ENCODE data around the gene PLEKHA6.

PLEKHA6 gene

DNA sequence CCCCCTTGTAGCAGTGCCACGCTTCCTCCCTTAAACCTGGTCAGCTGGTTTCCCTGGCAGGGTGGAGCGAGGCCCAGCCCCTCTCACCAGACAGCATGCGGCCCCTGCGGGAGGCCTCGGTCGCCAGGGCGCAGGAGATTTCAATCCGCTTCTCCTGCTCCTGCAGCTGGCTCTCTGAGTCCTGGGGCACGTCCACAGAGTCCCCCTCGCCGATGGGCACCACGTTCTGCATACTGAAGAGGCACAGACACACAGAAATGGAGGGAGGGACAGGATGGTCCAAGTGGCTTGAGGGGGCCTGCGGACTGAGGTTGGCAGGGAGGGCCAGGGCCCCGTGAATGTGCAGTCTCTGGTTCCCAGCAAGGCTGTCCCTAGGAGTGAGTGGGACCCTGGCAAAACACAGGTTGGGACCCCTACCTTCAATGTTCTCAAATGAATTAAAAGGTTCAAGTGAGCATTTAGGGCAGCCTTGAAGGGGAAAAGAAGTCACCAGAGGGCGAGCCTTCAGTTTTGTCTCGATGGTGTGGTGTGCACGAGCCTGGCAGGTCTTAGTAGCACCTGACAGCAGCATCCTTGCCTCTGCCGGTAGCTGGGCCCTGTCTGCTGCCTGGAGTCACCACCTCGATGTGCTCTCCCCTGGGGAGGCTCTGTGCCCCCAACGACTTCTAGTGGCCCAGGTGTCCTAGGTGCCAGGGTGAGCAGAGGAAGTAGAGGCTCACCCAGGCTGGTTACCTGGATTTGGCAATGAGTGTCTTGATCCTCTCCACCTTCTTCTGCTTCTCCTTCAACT, 131.5 kb downstream of the PLEKHA6 start:
- DNase-seq, result no peak

DNA sequence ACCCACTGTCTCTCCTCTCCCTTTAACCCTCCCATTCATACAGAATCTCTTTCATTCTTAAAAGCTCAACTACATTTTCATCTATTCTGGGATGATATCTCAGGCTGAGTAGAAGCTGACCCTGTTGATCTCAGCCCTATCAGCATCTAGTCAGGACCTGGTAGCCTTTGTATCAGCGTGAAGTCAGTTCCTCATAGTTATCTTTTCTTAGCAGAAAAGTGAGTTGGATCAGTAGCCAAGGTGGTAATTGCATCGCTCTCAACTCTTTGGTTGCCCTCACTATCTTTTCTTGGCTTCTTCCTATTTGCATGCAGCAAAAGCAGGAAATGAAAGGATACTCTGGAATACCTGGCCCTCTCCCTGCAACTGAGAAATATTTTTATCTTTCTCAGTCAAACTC, 132.4 kb downstream of the PLEKHA6 start:
- DNase-seq, result no peak

DNA sequence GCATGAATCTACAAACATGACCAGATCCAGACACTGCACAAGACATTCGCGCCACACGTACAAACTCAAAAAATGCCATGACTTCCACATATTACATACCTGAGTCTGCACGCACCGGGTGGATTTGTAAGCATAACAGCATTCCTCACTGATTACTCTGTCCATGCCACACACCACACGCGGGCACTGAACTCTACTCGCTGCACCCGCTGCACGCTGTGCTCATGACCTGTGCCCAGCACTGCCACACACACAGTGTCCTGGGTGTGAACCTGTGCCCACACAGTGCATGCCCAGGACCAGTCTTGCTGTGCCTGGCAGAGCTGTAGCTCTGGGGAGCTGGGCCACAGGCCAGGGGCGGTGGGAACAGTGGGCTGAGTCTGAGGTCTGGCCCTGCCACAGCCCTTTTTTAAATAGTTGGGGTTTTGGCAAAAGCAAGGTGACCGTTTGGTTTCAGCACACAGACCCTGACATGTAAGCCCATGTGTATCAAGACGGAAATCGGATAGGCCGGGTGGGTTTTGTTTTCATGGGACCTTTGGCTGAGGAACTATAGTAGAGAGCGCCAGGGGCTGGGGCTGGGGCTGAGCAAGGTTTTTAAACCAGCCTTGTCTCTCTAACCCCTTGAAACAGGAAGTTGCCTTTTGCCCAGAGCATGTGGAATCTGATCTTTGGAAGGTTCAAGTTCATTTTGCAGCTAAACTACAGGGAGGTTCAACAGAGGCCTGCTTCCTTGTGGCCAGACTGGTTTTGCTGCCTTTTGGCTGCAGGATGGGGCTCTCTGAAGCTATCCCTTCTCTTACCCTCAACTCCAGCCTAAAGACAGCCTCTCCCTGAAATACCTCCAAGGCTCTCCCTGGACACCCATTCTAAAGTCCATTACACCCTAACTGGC, 133.6 kb downstream of the PLEKHA6 start:
- no peak for DNase-seq

DNA sequence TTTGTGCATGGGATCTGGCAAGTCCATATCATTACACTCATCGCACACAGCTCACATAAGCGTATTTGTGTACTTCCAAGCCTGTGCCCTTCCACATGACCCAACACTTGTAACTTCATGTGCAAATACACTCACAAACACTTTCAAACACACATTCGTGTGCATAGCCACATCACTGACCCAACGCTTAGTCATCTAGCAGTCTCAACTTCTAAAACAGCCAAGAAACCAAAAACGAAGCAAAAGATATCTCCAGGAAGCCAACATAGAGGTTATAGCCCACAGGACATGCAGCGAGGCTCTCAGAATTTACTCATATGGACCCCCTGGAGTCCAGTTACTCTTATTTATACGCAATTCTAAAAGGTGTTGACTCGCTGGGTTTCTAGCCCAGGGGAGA, 135.1 kb downstream of the PLEKHA6 start:
- DNase-seq, result no peak

DNA sequence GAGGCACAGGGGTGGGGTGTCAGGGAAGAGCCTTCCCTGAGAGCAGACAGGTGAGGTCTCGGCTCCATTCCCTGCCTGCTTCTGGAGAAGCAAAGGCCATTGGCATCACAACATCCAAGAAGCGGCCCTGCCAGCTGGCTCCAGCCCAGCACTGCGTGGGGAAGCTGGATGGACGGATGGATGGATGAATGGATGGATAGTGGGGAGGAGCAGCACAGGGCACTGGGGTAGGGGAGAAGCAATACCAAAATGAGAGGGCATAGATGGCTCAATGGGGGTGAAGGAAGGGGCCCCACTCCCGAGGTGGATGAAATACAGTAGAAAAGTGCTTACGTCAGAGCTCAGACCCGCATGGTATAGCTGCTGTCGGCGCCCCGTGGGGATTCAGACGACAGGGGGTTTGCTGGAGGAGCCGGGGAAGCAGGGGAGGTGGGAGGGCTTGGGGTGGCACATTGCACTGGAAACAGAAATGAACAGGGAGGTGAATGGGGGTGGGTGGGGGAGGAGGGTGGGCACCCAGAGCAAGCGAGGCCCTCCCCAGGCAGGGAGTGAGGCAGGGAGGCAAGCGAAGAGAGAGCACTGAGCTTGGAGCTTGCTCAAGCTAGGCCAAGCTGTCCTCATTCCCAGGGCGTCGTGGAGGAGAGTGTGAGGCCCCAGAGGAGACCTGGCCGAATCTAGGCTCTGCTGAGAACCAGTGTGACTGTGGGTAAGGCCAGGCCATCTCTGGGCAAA, 136.4 kb downstream of the PLEKHA6 start:
- no peak for DNase-seq

DNA sequence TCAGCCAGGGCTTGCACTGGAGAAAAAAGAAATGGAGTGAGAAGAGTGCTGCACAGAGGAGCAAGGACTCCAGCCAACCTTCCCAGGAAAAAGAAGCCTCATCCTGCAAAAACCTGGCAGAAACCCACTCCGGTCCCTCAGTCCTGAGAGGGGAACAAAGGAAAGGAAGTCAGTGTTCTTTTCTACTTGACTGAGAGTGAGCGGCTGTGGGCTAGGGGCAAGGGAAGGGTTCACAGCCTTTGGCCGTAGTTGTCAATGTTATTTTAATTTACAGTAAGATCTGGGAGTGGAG, 137.0 kb downstream of the PLEKHA6 start:
- no peak for DNase-seq

DNA sequence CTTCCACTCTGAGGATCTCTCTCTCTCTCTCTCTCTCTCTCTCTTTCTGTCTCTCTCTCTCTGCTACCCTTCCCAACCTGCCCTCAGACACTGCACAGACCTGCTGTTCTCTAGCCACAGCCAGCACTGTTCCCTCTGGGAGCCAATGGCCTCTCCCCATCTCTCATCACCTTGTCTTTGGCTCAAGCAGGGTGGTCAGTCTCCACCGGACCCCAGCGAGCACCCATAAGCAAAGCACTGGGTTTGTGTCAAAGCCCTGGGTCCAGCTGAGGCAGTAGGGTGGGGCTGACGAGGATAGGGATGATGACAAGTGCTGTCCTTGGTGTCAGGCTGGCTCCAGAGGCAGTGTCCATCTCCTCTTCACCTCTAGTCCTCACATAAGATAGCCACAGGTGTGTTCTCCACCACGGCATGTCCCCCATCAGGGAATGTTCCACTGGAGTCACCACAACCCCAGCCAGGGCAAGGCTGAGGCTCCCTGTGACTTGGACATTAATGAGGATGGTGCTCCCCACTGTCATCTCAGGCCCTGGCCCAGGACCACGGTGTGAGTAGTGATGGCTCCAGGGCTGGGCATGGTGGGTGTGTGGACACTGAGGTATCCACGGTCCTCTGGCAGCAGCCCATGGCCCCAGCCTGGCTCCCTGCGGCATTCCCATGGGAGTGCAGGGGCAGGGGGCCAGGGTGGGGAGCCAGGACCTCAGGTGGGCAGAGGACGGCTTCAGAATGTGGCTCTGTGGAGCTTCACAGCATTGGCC, 137.5 kb downstream of the PLEKHA6 start:
- DNase-seq, result no peak

DNA sequence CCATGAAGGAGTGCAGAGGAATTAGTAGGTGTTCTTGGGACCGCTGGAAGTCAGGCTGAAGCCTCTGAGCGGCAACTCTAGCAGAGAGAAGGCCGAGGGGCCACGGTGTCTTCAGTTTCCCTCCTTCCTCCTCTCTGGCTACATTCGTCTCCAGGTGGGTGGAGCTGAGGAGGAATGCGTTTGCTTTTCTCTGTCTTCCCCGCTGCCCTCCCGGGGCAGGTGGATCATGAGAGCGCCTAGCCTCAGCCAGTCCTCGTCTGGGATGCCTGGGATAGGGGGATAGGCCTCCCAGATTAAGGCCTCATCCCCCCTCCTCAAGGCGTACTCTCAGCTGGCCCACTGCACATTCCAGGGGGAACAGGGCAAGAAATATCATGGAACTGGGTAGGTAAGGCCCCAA, 138.5 kb downstream of the PLEKHA6 start:
- no peak for DNase-seq

DNA sequence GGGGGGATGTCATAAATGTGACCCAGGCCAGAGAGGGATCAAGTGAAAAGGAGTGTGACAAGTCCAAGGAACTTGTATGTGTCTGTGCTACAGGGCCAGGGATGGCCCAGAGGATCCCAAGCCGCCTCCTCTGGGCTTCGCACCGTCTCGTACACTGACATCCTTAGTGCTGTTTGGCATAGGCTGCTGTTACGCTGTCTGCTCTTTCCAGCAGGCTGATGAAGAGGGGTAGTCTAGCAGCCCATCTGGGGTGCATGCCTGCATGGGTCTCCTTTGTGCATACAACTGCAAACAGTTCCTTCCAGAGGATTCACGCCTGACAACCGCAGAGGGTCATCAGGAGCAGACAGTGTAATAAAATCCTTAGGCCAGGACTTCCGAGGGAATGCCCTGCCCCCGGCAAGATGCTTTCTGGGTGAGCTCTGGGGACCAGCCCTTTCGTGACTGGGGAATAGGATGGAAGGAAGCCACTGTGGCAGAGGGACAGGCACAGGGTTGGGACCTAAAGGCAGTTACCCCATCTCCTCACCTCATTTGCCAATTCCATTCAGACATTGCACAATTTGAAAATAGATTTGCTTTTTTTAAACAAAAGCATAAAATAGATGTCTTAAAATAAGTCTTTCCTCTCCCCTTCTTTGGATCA, 139.6 kb downstream of the PLEKHA6 start:
- no peak for DNase-seq

DNA sequence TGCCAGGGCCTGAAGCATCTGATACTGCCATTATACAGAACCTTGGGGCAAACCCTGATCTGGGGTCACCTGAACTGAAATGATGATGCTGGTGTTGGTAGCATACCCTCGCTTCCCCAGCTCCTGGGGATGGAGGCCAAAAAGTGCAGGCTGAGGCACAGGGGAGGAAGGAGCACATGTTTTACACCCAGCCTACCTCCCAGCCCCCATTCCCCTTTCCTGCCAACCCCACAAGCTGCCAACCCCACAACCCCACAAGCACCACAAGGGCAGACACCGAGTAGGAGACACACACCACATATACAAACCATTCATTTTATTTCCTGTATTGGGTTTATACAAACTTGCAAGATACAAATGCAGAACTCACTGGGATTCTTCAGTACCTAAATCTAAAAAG, 141.2 kb downstream of the PLEKHA6 start:
- no peak for DNase-seq

DNA sequence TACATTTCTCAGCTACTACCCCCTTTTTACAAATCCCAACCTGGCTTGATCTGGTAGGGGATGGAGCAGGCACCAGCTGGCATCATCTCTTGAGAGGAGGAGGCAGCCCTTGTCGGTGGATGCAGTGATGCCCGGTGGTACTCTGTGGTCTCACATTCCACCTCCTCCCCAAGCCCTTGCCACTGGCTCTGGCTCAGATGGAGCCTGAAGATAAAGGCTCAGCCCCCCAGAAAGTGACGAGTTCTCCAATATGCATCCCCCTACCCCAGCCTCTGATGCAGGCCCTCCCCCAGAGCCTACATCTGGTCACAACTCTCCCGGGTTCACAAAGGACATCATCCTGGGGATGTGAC, 142.1 kb downstream of the PLEKHA6 start:
- no peak for DNase-seq

DNA sequence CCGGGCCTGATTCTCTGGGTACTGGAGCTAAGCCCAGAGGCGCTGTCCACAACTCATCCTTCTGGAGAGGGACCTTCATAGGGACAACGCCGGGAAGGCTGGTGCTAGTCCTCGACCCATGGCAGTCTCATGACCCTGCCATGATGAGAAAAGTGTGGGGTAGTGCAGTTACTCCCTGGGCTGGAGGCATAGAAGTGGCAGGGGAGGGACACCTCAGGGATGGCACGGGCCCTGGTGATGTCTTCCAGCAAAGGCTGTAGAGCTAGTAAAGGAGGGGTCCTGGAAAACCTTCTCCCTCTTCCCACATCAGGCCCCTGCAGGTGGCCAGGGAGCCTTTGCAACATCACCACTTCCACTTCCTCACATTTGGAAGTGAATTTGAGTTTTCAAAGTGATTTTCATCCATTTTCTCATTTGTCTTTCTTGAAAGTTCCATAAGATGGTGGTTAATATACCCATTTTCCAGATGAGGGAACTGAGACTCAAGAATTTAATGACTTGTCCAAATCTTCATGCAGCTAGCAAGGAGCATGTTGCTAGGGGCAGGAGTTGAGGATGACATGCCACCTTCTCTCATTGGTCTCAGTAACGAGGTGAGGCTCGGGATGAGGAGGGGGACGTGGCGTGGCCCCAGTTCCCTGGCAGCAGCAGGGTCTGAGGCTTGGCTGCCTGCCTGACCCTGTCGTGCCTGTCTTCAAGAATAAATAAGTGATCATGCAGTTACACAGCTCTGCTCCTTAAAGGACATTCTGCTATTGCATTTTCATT, 142.7 kb downstream of the PLEKHA6 start:
- no peak for DNase-seq

DNA sequence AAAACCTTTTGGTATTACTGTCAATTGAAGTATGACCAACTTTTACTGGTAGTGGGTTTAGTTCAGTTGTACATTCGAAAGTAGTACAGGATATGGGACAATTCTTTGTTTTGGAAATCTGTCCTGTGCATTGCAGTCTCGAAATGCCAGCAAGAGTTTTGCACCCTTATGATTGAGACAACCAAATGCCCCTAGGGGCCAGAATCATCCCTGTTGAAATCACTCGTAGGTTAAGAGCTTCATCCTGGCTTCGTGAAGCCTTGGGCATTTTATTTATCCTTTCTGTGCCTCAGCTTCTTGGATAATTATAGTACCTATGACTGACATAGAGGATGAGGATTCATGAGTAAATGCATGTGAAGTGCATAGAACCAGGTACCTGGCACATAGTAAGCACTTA, 143.5 kb downstream of the PLEKHA6 start:
- DNase-seq, result no peak

DNA sequence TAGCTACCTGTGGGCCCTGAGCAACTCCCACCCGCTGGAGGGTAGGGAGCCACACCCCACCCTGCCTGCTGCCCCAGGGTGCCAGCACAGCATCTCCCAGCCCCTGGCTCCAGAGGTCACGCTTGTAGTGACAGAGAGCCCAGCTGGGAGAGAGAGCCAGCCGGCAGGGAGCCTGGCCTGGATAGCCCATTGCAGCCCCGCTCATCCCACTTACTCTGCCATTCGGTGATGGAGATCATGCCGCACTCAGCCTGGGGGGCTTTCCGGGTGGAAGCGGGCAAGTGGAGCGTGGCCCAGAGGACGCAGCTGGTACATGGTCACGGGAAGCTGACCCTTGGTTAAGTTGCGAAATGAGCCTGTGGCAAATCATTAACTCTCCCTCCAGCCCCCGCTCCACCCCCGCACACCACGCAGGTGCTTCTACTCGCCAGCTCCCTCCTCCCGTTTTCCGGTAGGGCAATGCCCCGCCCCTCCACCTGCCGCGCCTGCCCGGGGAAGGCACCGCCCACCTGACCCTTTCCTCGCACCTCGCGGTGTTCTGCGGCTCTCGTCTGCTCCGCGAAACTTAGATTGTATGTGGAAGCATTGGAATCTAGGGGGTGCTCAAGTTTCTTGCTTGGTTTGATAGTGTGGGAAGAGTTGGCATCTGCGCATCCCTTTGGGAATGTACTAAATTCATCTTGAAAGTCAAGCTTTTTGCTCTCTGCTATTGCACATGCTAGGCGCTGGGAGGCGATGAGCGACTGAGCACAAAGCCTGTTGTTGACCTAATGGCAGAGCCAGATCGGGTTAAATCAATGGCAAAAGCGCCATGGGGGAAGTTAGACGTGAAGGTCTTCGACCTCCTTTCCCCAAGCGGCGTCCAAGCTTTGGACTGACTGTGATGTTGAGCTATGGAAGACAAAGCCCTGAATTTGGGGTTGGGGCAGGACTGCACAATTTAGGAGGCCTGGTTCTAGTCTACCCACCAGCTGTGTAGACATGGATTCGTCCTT, 145.8 kb downstream of the PLEKHA6 start, which contains the start of gene GOLT1A:
Gene GOLT1A (minus strand): TSS at position 321 of the 995 bp plus-strand sequence. CDS start 82 bp downstream, at position 239.
- no peak for DNase-seq

DNA sequence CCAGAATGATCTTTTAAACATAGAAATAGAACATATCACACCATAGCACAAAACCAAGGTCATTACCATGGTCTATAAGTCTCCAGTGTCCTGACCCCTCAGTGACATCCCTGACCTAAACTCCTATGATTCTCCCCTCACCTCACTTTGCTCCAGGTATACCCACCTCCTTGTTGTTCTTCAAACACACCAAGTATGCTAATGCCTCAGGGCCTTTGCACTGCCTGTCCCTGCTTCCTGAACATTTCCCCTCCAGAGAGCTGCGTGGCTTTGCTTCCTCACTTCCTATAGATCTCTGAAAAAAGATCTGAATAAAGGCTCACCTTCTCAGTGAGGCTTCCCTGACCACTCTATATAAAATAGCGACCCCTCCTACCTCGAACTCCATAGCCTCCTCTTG, 147.0 kb downstream of the PLEKHA6 start:
- no peak for DNase-seq

DNA sequence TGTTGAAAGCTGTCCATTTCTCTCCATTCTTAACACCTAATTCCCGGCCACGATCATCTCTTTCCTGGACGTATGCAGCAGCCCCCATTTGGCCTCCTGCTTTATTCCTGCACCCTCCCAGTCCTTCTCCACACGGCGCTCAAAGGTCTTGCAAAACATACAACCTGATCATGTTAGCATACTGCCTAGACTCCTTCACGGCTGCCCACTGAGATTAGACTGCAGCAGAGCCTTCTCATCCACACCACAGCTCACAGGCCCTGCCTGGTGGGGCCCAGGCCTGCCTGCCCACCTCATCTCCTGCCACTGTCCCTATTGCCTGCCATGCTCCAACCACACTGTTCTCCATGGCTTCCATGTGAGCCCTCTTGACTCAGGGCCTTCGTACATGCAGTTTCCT, 148.7 kb downstream of the PLEKHA6 start:
- no peak for DNase-seq

DNA sequence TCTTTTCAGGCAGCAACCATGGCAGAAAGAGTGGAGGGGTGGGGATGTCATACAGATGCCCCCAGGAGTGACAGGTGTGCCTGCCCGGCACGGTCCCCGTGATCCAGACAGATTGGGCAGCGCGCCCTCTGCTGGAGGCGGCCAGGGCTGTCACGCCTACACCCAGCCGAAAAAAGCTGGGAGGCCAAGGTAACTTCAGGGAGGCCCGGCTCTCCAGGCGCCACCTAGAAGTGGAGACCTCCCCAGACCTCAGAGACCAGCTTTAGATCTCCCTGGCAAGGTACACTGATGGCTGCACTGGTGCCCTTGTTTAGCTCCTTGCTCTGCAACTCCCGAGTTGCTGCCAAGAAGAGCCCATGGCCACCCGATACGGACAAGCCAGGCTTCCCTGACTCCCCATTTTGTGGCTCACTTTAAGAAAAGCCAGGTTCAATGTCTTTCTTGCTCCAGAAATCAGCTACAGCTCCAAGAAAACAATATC, 152.6 kb downstream of the PLEKHA6 start:
- peak; percentile 75 for DNase-seq

DNA sequence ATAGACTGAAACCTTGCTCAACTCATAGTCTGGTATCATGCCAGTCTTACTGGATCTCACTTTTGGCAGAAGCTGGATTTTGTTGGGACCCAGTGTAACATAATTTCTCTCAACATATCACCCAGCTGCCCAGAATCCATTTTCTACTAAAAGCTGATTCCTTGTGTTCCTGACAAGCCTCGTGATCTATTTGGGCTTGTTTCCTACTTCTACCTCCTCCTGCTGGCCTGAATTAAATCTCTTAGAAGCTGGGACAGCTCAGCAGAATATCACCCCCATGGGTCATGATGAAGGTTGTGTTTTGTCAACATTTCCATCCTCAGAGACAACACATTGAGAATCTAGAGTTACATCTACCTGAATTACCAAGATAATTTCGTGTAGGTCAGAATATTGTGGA, 153.6 kb downstream of the PLEKHA6 start:
- no peak for DNase-seq

DNA sequence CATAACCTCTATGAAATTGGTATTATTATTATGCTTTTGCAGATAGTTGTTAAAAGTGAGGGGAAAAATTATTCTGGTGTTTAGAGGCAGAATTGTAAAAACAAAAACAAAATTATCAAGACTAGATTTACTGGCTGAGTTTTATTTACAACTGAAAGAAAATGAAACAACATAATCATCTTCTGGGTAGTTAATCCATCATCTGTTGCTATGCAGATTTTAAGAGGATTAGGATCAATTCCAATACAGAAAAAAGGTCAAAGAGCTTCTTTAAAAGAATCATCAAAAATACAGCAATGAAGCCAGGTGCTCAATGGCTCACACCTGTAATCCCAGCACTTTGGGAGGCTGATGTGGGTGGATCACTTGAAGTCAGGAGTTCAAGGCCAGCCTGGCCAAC, 154.2 kb downstream of the PLEKHA6 start:
- DNase-seq, result no peak

DNA sequence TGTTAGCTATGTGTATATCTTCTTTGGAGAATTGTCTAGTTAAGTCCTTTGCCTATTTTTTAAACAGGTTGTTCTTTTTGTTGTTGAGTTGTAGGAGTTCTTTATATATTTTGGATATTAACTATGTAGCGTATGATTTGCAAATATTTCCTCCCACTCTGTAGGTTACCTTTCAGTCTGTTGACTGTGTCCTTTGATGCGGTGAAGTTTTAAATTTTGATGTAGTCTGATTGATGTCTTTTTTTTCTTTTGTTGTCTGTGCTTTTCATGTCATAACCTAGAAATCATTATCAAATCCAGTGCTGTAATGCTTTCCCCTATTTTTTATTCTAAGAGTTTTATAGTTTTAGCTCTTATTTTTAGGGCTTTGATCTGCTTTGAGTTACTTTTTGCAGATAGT, 154.8 kb downstream of the PLEKHA6 start:
- no peak for DNase-seq
